ENCODE results near the gene KAZN. TPM values are rescaled to one million over a fixed set of nuclear protein-coding genes. Genes with fewer than 3 reads are reported as not detected.
"Not testable (repeated sequence)": the region's sequence is repeated elsewhere in the genome, so short reads cannot be mapped to it uniquely, and the experiment has no call there.

Gene KAZN
- total RNA-seq, 4 donors from 2014 or later = 9.2 to 30.6 (median 21.2) TPM

DNA sequence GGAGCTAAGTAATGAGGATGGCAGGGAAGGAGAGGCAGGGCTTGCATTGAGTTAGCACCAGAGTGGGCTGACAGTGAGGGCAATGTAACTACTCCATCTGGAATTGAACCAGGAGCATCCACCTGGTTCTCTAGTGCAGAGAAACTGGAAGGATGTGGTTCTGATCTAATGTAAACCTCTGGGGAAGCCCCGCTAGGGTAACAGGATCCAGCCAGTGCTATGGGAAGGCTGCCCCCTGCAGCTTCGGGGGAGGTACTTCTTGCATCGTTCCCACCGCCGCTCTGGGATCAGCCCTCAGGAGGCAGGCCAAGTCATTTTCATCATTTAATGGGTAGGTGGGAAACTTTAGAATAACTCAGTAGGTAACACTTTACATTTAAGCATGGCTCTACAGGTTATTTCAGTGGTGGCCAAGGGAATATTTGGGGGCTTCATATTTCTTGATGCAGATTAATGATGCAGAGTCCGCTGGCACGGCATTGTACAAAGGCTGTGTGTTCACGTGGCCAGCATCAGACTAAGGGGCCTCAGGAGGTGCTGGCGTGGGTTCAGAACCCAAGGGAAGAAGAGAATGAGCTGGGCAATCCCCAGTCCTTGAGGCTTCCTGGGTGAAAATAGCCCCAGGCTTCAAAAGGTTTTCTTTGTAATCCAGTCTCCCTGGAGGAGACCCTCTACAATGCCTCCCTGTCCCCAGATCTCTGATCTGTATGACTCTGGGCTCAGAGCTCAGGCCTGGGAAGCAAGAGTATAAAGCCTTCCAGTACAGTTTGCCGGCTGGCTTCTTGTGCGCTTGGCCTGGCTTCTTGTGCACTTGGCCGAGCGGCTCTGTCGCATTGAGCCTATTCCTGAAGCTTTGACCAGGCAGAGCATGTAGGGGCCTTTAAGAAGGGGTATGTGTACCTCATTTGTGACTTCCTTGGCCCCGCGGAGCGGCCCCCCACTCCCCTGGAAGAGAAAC, 26.4 kb upstream of the KAZN start:
- DNase-seq (ENCODE audit: low spot score) = no peak
- TF ChIP-seq, protein P1, sequence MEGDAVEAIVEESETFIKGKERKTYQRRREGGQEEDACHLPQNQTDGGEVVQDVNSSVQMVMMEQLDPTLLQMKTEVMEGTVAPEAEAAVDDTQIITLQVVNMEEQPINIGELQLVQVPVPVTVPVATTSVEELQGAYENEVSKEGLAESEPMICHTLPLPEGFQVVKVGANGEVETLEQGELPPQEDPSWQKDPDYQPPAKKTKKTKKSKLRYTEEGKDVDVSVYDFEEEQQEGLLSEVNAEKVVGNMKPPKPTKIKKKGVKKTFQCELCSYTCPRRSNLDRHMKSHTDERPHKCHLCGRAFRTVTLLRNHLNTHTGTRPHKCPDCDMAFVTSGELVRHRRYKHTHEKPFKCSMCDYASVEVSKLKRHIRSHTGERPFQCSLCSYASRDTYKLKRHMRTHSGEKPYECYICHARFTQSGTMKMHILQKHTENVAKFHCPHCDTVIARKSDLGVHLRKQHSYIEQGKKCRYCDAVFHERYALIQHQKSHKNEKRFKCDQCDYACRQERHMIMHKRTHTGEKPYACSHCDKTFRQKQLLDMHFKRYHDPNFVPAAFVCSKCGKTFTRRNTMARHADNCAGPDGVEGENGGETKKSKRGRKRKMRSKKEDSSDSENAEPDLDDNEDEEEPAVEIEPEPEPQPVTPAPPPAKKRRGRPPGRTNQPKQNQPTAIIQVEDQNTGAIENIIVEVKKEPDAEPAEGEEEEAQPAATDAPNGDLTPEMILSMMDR (IDR thresholded peaks at IDR 0.05) = no peak
- ATAC-seq (ENCODE audit: low FRiP score) = no peak

GRCh38 chr1:14572861-14573260, 25.6 kb upstream of the KAZN start:
- ATAC-seq (ENCODE audit: low FRiP score) (no peak), DNase-seq (ENCODE audit: low spot score) (no peak)
- TF ChIP-seq, protein P1 (IDR thresholded peaks at IDR 0.05) = no peak

DNA sequence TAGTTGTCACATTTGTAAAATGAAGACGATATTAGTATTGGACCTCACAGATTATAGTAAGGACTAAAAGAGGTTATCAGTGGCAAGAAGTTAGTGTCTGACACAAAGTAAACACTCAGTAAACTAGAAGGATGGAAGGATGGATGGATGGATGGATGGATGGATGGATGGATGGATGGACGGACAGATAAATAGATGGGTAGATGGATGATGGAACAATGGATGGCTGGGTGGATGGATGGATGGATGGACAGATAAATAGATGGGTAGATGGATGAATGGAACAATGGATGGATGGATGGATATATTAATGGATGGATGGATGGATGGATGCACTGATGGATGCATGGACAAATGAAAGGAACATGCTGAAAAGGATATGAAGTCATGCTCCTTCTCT, 22.3 kb upstream of the KAZN start:
- TF ChIP-seq, protein P1 (IDR thresholded peaks at IDR 0.05) = no peak
- no peak for ATAC-seq (ENCODE audit: low FRiP score)
- no peak for DNase-seq (ENCODE audit: low spot score)

DNA sequence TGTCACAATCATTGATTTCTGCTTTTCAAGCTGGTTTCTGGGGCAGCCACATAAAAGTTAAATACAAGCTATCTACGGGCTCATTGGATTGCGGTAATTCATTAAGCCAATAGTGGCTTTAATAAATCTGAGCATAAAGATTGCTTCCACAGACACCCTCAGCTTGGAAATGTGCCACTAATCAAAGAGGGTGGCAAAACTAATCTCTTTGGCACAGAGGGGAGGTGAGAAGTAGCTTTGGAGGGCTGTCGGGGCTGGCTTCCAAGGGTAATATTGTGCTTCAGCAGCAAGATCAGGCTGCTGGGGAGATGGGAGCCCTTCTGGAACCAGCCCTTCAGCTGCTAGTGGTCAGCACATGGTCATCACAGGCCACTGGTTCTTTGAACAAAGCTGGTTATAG, 21.2 kb upstream of the KAZN start:
- TF ChIP-seq, protein P1 (IDR thresholded peaks at IDR 0.05) = no peak
- DNase-seq (ENCODE audit: low spot score) (no peak), ATAC-seq (ENCODE audit: low FRiP score) (no peak)

DNA sequence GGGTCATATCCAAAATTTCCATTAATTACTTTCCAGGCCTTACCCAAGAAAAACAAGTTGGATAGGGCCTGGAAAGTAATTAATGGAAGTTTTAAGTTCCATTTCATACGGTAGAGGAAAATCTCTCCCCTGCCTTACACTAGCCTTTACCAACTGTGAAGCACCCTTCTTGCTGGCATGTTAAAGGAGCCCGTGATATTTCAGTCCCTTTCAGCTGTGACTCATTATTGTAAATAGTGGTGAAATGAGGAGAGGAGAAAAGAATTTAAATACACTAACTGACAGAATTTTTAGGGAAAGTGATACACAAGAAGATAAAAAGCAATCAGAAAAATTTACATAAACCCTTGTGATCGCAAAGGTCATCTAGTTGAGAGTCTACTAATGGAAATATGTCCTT, 20.3 kb upstream of the KAZN start:
- ATAC-seq (ENCODE audit: low FRiP score) = no peak
- DNase-seq (ENCODE audit: low spot score) = no peak
- TF ChIP-seq, protein P1 (IDR thresholded peaks at IDR 0.05) = no peak

DNA sequence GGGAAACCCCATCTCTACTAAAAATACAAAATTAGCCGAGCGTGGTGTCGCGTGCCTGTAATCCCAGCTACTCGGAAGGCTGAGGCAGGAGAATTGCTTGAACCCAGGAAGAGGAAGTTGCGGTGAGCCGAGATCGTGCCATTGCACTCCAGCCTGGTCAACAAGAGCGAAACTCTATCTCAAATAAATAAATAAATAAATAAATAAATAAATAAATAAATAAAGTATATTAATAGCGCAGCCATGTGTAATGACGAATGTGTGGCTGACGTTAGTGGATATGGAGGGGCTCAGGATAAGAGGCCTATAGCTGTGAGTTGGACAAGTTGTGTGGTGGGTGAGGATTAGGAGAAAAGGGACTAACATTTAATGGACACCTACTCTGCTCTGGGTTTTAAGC, 18.2 kb upstream of the KAZN start:
- ATAC-seq (ENCODE audit: low FRiP score); DNase-seq (ENCODE audit: low spot score): not testable (repeated sequence)

GRCh38 chr1:14580986-14581385, 17.5 kb upstream of the KAZN start:
- DNase-seq (ENCODE audit: low spot score) = no peak
- ATAC-seq (ENCODE audit: low FRiP score) = no peak

More at GRCh38 chr1:14580986-14581385, 17.5 kb upstream of the KAZN start:
- TF ChIP-seq, protein P1 (IDR thresholded peaks at IDR 0.05) = no peak

All from omental fat pad (tissue), 4 donors.